Endothelial cell (in vitro differentiated cells): ENCODE data around the gene FXYD4. TPM values are rescaled to one million over a fixed set of nuclear protein-coding genes. Genes with fewer than 3 reads are reported as not detected.

ENCODE experiments used
- DNase-seq: peaks from one replicate; pipeline ENCODE4 v3.0.0; 2021; ENCODE audit warnings: low spot score
- H3K27ac Mint-ChIP-seq: one replicate; pipeline ENCODE4 v1.8.0; 2021; ENCODE audit warnings: mixed read lengths, inconsistent platforms; ENCODE audit not compliant: unreplicated experiment
- H3K27me3 Mint-ChIP-seq: one replicate; pipeline ENCODE4 v1.8.0; 2021; ENCODE audit warnings: mild to moderate bottlenecking, moderate library complexity, mixed read lengths, inconsistent platforms; ENCODE audit not compliant: unreplicated experiment
- H3K36me3 Mint-ChIP-seq: one replicate; pipeline ENCODE4 v1.8.0; 2021; ENCODE audit warnings: mild to moderate bottlenecking, low read depth, mixed read lengths, inconsistent platforms; ENCODE audit not compliant: unreplicated experiment
- H3K4me1 Mint-ChIP-seq: one replicate; pipeline ENCODE4 v1.8.0; 2021; ENCODE audit warnings: mild to moderate bottlenecking, mixed read lengths, inconsistent platforms; ENCODE audit not compliant: unreplicated experiment
- H3K4me3 Mint-ChIP-seq: one replicate; pipeline ENCODE4 v1.8.0; 2021; ENCODE audit warnings: mild to moderate bottlenecking, mixed read lengths, inconsistent platforms; ENCODE audit not compliant: unreplicated experiment
- H3K9me3 Mint-ChIP-seq: one replicate; pipeline ENCODE4 v1.8.0; 2021; ENCODE audit warnings: mixed read lengths, inconsistent platforms; ENCODE audit not compliant: unreplicated experiment
- total RNA-seq: library from RNA; stranded (reverse); fragmentation: NEBNext Ultra II Directional; extraction: Animal tissue kit (Norgen Biotek cat#: 25700); gene quantifications from one replicate; pipeline ENCODE4 v1.2.1, GENCODE V29; 2021; ENCODE audit not compliant: unreplicated experiment
- TF ChIP-seq, protein P1 (sequence below): fragments of 200-600 bp; sonication (generic); IDR thresholded peaks from one replicate; pipeline ENCODE4 v1.5.0; 2021; ENCODE audit warnings: antibody characterized with exemption; ENCODE audit not compliant: unreplicated experiment

The FXYD4 gene
- total RNA-seq, 1 donor from 2014 or later, result not detected

DNA sequence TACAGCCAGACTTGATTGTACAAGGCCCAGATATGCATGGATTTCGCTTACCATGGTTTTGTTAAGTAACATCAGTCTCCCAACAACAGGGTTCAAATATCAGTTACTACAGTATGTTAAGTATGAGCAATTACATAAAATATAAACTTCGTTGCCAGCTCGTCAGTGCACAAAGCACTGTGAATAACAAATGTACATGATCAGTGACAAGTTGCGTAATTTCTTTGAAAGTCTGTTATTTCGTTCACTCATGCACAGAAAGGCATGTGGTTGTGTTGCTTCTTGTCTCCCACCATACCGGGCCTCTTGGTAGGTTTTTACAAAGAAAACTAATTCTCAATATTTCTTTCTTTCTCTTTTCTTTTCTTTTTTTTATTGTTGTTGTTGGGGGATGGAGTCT lies 53.0 kb downstream of the FXYD4 start:
- Mint-ChIP-seq H3K9me3 (no peaks in the 10 kb centered on the region), H3K36me3 (peaks cover 4% of the 10 kb centered on the region), H3K4me3 (no peak overlapping the region), H3K27ac (no peak overlapping the region), H3K4me1 (no peaks in the 10 kb centered on the region), H3K27me3 (peaks cover 3% of the 10 kb centered on the region)
- no peak for DNase-seq
- TF ChIP-seq, protein P1, sequence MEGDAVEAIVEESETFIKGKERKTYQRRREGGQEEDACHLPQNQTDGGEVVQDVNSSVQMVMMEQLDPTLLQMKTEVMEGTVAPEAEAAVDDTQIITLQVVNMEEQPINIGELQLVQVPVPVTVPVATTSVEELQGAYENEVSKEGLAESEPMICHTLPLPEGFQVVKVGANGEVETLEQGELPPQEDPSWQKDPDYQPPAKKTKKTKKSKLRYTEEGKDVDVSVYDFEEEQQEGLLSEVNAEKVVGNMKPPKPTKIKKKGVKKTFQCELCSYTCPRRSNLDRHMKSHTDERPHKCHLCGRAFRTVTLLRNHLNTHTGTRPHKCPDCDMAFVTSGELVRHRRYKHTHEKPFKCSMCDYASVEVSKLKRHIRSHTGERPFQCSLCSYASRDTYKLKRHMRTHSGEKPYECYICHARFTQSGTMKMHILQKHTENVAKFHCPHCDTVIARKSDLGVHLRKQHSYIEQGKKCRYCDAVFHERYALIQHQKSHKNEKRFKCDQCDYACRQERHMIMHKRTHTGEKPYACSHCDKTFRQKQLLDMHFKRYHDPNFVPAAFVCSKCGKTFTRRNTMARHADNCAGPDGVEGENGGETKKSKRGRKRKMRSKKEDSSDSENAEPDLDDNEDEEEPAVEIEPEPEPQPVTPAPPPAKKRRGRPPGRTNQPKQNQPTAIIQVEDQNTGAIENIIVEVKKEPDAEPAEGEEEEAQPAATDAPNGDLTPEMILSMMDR, result no peak

Other genes with a start within 250 kb of the FXYD4 start
- 3.8 TPM for gene CSGALNACT2, start 233.2 kb upstream of the FXYD4 start, total RNA-seq
- 1.3 TPM for gene RASGEF1A, start 104.6 kb upstream of the FXYD4 start, total RNA-seq
- gene HNRNPF, start 37.5 kb downstream of the FXYD4 start, total RNA-seq, result 194 TPM
- 3.3 TPM for gene ZNF487, start 65.5 kb downstream of the FXYD4 start, total RNA-seq
- 0.90 TPM for gene ZNF239, start 203.0 kb downstream of the FXYD4 start, total RNA-seq
- gene ZNF485, start 234.8 kb downstream of the FXYD4 start, total RNA-seq, result 0.90 TPM